Mesendoderm (in vitro differentiated cells): ENCODE results near the gene PRR30.
"Not testable (repeated sequence)": the region's sequence is repeated elsewhere in the genome, so short reads cannot be mapped to it uniquely, and the experiment has no call there.

Source experiments
- DNase-seq: peaks from one replicate; pipeline ENCODE4 v3.0.0; 2013
- H2AK5ac ChIP-seq: 2 replicates; pipeline ENCODE4 v1.6.1; 2013; ENCODE audit warnings: low read length, inconsistent platforms
- H2BK120ac ChIP-seq: 2 replicates; pipeline ENCODE4 v1.6.1; 2013; ENCODE audit warnings: low read depth, mild to moderate bottlenecking, low read length, moderate library complexity, mixed read lengths
- H2BK15ac ChIP-seq: replicated peaks from 2 replicates; pipeline ENCODE4 v1.6.1; 2013; ENCODE audit warnings: low read depth, mild to moderate bottlenecking, moderate library complexity
- H2BK5ac ChIP-seq: 2 replicates; pipeline ENCODE4 v1.6.1; 2013; ENCODE audit warnings: low read length, inconsistent platforms
- H3K18ac ChIP-seq: 2 replicates; pipeline ENCODE4 v1.6.1; 2013; ENCODE audit warnings: mild to moderate bottlenecking, low read length, mixed read lengths
- H3K23ac ChIP-seq: one replicate; pipeline ENCODE4 v1.6.1; 2013; ENCODE audit warnings: low read length
- H3K27ac ChIP-seq: 2 replicates; pipeline ENCODE4 v1.5.1; 2013; ENCODE audit warnings: low read depth, mild to moderate bottlenecking, inconsistent platforms, low read length, moderate library complexity
- H3K27me3 ChIP-seq: 2 replicates; pipeline ENCODE4 v1.6.1; 2013; ENCODE audit warnings: low read length, control low read depth, mild to moderate bottlenecking, inconsistent platforms; ENCODE audit not compliant: insufficient read depth, poor library complexity
- H3K36me3 ChIP-seq: 2 replicates; pipeline ENCODE4 v1.6.1; 2013; ENCODE audit warnings: low read length, inconsistent platforms; ENCODE audit not compliant: control insufficient read depth, insufficient read depth
- H3K4ac ChIP-seq: one replicate; pipeline ENCODE4 v1.6.1; 2013; ENCODE audit warnings: low read depth, mild to moderate bottlenecking, low read length, moderate library complexity
- H3K4me1 ChIP-seq: 2 replicates; pipeline ENCODE4 v1.6.1; 2013; ENCODE audit warnings: low read depth, low read length, inconsistent platforms; ENCODE audit not compliant: control insufficient read depth
- H3K4me2 ChIP-seq: 2 replicates; pipeline ENCODE4 v1.6.1; 2013; ENCODE audit warnings: low read length
- H3K4me3 ChIP-seq: 2 replicates; pipeline ENCODE4 v1.5.1; 2013; ENCODE audit warnings: mild to moderate bottlenecking, low read length
- H3K56ac ChIP-seq: one replicate; pipeline ENCODE4 v1.6.1; 2013; ENCODE audit warnings: low read length
- H3K79me1 ChIP-seq: 2 replicates; pipeline ENCODE4 v1.6.1; 2013; ENCODE audit warnings: low read length, inconsistent platforms
- H3K79me2 ChIP-seq: 2 replicates; pipeline ENCODE4 v1.6.1; 2013; ENCODE audit warnings: mild to moderate bottlenecking, low read length; ENCODE audit not compliant: control insufficient read depth, insufficient read depth
- H3K9ac ChIP-seq: 2 replicates; pipeline ENCODE4 v1.6.1; 2013; ENCODE audit warnings: low read length, inconsistent platforms
- H4K5ac ChIP-seq: one replicate; pipeline ENCODE4 v1.6.1; 2013; ENCODE audit warnings: low read length
- H4K8ac ChIP-seq: one replicate; pipeline ENCODE4 v1.6.1; 2013; ENCODE audit warnings: low read depth, mild to moderate bottlenecking, control low read depth, low read length, moderate library complexity
- WGBS: extraction: QIAGEN DNeasy Blood & Tissue Kit; methylation state at CpG from one replicate; pipeline ENCODE4 v1.1.7; 2013; ENCODE audit warnings: low lambda C conversion rate, missing lambda C conversion rate; ENCODE audit not compliant: insufficient coverage; ENCODE audit errors: extremely low coverage; 5-methylcytosine and 5-hydroxymethylcytosine counted together

Gene PRR30

GRCh38 chr2:27115519-27115918, 23.7 kb downstream of the PRR30 start:
- Histone ChIP-seq H3K27me3 (peaks cover 10% of the 10 kb centered on the region), H2BK5ac (no peak overlapping the region), H2AK5ac (no peak overlapping the region), H3K36me3 (no peaks in the 10 kb centered on the region), H3K79me2 (no peaks in the 10 kb centered on the region), H4K8ac (no peak overlapping the region), H3K79me1 (no peaks in the 10 kb centered on the region), H3K4me3 (no peak overlapping the region), H3K4ac (no peak overlapping the region), H3K27ac (no peak overlapping the region), H2BK120ac (no peak overlapping the region), H4K5ac (no peak overlapping the region), H3K56ac (no peak overlapping the region), H2BK15ac (no peak overlapping the region), H3K4me2 (no peak overlapping the region), H3K18ac (no peak overlapping the region), H3K9ac (no peak overlapping the region), H3K23ac (no peak overlapping the region), H3K4me1 (peaks cover 2% of the 10 kb centered on the region)
- no CpG with 5 or more reads among the region's 2 CpGs for WGBS
- no peak for DNase-seq

- H3K4me1 ChIP-seq, H3K27me3 ChIP-seq: not testable (repeated sequence)
- WGBS: no CpG with 5 or more reads among the region's 49 CpGs
These were observed 27.7 kb downstream of the PRR30 start for GRCh38 chr2:27111392-27112078.

GRCh38 chr2:27110603-27111352, 28.4 kb downstream of the PRR30 start:
- H3K4ac ChIP-seq, H3K79me1 ChIP-seq, H3K4me3 ChIP-seq, H3K4me1 ChIP-seq, H2AK5ac ChIP-seq, H3K79me2 ChIP-seq, H3K56ac ChIP-seq, H3K23ac ChIP-seq, H3K18ac ChIP-seq, H2BK120ac ChIP-seq, H3K4me2 ChIP-seq, H4K5ac ChIP-seq, H2BK15ac ChIP-seq, H3K27me3 ChIP-seq, H3K36me3 ChIP-seq, H4K8ac ChIP-seq, H3K9ac ChIP-seq, H3K27ac ChIP-seq, H2BK5ac ChIP-seq, DNase-seq: not testable (repeated sequence)
- no CpG with 5 or more reads among the region's 24 CpGs for WGBS

More at GRCh38 chr2:27111392-27112078, 27.7 kb downstream of the PRR30 start:
- H3K18ac ChIP-seq, H4K8ac ChIP-seq, H3K79me1 ChIP-seq, H4K5ac ChIP-seq, H3K4me2 ChIP-seq, H3K23ac ChIP-seq, H3K27ac ChIP-seq, H2AK5ac ChIP-seq, H3K9ac ChIP-seq, H3K4ac ChIP-seq, H2BK120ac ChIP-seq, H3K79me2 ChIP-seq, H2BK5ac ChIP-seq, H3K36me3 ChIP-seq, H2BK15ac ChIP-seq, H3K4me3 ChIP-seq, H3K56ac ChIP-seq, DNase-seq: not testable (repeated sequence)

- Histone ChIP-seq H3K23ac (no peak overlapping the region), H3K9ac (no peak overlapping the region), H4K5ac (no peak overlapping the region), H2BK5ac (no peak overlapping the region), H3K4ac (no peak overlapping the region), H2AK5ac (no peak overlapping the region), H3K79me2 (no peaks in the 10 kb centered on the region), H4K8ac (no peak overlapping the region), H3K56ac (no peak overlapping the region), H3K36me3 (no peaks in the 10 kb centered on the region), H3K4me1 (no peaks in the 10 kb centered on the region), H2BK120ac (no peak overlapping the region), H3K4me2 (no peak overlapping the region), H2BK15ac (no peak overlapping the region), H3K4me3 (no peak overlapping the region), H3K79me1 (no peaks in the 10 kb centered on the region), H3K27ac (no peak overlapping the region), H3K27me3 (no peaks in the 10 kb centered on the region), H3K18ac (no peak overlapping the region)
- no CpG with 5 or more reads among the region's 3 CpGs for WGBS
- DNase-seq: no peak
These were observed 30.1 kb downstream of the PRR30 start for GRCh38 chr2:27109083-27109482.

- Histone ChIP-seq H4K5ac (no peak overlapping the region), H3K4me3 (no peak overlapping the region), H3K4ac (no peak overlapping the region), H3K36me3 (no peaks in the 10 kb centered on the region), H3K9ac (no peak overlapping the region), H4K8ac (no peak overlapping the region), H3K27ac (no peak overlapping the region), H3K56ac (no peak overlapping the region), H3K4me1 (no peaks in the 10 kb centered on the region), H3K18ac (no peak overlapping the region), H2BK5ac (no peak overlapping the region), H3K4me2 (no peak overlapping the region), H2BK15ac (no peak overlapping the region), H3K79me2 (no peaks in the 10 kb centered on the region), H2BK120ac (no peak overlapping the region), H3K23ac (no peak overlapping the region), H2AK5ac (no peak overlapping the region), H3K79me1 (no peaks in the 10 kb centered on the region), H3K27me3 (no peaks in the 10 kb centered on the region)
- no peak for DNase-seq
- no CpG with 5 or more reads among the region's 2 CpGs for WGBS
These were observed 31.0 kb downstream of the PRR30 start for GRCh38 chr2:27108221-27108620.
